Stomach smooth muscle (tissue), 2 donors: Measurements from ENCODE around the gene NUP214.
"Not testable (repeated sequence)": the region's sequence is repeated elsewhere in the genome, so short reads cannot be mapped to it uniquely, and the experiment has no call there.

Experiments
- H3K27ac ChIP-seq: one replicate; pipeline ENCODE4 v1.7.0; 2013; ENCODE audit warnings: mild to moderate bottlenecking, low read length, inconsistent platforms
- H3K27me3 ChIP-seq, 2 donors: one replicate each; pipeline ENCODE4 v1.7.0; 2013; ENCODE audit warnings: low read length in 2 of 2; ENCODE audit not compliant: insufficient read depth in 2 of 2, control insufficient read depth in 1 of 2
- H3K36me3 ChIP-seq, 2 donors: one replicate each; pipeline ENCODE4 v1.7.0; 2013; ENCODE audit warnings: low read length in 2 of 2; ENCODE audit not compliant: control insufficient read depth in 2 of 2, insufficient read depth in 2 of 2
- H3K4me1 ChIP-seq: one replicate; pipeline ENCODE4 v1.7.0; 2013; ENCODE audit warnings: low read length; ENCODE audit not compliant: control insufficient read depth, insufficient read depth
- H3K4me3 ChIP-seq, 2 donors: one replicate each; pipeline ENCODE4 v1.7.0; 2013; ENCODE audit warnings: low read length in 2 of 2
- H3K9ac ChIP-seq, 2 donors: one replicate each; pipeline ENCODE4 v1.7.0; 2013; ENCODE audit warnings: low read length in 2 of 2, mild to moderate bottlenecking in 1 of 2
- H3K9me3 ChIP-seq, 2 donors: one replicate each; pipeline ENCODE4 v1.7.0; 2013; ENCODE audit warnings: low read length in 2 of 2; ENCODE audit not compliant: control insufficient read depth in 2 of 2
- donor health status: healthy.
- donor health status: Pancreatic carcinoma.

The NUP214 gene

DNA sequence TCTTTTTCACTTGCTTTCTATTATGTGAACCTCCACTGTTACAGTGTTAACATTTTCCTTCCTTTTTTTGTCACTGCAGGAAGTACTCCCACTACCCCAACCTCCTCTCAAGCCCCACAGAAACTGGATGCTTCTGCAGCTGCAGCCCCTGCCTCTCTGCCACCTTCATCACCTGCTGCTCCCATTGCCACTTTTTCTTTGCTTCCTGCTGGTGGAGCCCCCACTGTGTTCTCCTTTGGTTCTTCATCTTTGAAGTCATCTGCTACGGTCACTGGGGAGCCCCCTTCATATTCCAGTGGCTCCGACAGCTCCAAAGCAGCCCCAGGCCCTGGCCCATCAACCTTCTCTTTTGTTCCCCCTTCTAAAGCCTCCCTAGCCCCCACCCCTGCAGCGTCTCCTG, 18.8 kb downstream of the NUP214 start:
- no peaks in the 10 kb centered on the region for H3K27me3 ChIP-seq
- no peak overlapping the region for H3K4me3 ChIP-seq
- H3K4me1 ChIP-seq, result no peaks in the 10 kb centered on the region
- peaks cover 67 to 71% of the 10 kb centered on the region in 2 donors for H3K36me3 ChIP-seq
- H3K27ac ChIP-seq, result no peak overlapping the region
- no peak overlapping the region for H3K9ac ChIP-seq
- no peaks in the 10 kb centered on the region for H3K9me3 ChIP-seq

DNA sequence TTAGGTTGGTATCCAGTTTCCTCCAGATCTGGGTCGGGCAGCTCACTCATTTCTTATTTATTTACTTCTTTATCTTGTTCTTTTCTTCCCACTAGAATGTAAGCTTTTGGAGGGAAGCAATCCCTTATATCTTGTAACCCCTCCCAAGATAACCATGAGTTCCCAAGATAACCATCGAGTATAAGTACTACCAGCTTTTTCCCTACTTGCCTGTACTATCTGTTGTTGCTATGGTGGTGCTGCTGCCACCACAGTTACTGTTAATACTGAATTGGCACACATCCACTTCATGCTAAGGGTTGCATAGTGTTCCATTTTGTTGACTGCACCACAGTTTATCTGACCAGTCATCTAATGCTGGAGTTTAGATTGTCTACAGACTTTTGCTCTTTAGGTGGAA, 19.9 kb downstream of the NUP214 start:
- Histone ChIP-seq H3K27ac (no peak overlapping the region), H3K27me3 (no peaks in the 10 kb centered on the region), H3K4me3 (no peak overlapping the region), H3K9me3 (no peaks in the 10 kb centered on the region), H3K4me1 (no peaks in the 10 kb centered on the region), H3K36me3 (peaks cover 66 to 71% of the 10 kb centered on the region in 2 donors), H3K9ac (no peak overlapping the region)

- Histone ChIP-seq H3K9ac (no peak overlapping the region), H3K9me3 (no peaks in the 10 kb centered on the region), H3K4me1 (no peaks in the 10 kb centered on the region), H3K36me3 (peaks cover 68 to 70% of the 10 kb centered on the region in 2 donors), H3K4me3 (no peak overlapping the region), H3K27ac (no peak overlapping the region), H3K27me3 (no peaks in the 10 kb centered on the region)
Observed at GRCh38 chr9:131146186-131146585, 20.8 kb downstream of the NUP214 start.

GRCh38 chr9:131148276-131148675, 22.9 kb downstream of the NUP214 start:
- no peaks in the 10 kb centered on the region for H3K27me3 ChIP-seq

DNA sequence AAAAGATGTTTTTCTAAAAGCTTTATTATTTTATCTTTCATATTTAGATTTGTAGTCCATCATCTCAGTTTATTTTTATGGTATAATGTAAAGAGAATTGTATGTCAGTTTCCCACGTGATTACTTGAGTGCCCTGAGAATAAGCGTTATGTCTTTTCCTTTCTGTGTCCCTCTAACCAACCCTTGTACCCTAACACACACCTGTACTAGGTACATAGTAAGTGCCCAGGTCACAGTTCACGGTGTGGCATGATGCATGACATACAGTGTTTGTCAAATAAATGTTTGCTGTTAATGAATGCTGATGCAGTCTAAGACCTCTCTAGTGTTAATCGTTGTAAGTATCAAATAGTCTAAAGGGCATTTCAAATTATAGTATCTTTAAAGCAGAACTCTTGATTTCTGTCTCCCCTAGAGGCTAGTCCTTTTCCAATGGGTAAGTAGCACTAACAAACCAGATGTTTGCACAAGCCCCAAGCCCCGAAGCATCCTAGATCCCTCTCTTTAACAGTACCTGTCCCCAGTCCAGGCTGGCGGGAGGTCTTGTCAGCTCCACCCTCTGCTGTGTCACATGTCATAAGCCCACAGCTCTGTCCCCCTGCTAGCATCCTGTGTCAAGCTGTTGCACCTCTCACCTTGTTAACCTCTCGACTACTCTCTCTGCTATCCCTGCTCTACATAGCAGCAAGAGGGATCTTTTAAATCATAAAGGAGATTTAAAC, 23.7 kb downstream of the NUP214 start:
- Histone ChIP-seq H3K27ac (no peak overlapping the region), H3K9me3 (no peaks in the 10 kb centered on the region), H3K4me3 (no peak overlapping the region), H3K27me3 (no peaks in the 10 kb centered on the region), H3K9ac (no peak overlapping the region), H3K4me1 (no peaks in the 10 kb centered on the region), H3K36me3 (peaks cover 67 to 72% of the 10 kb centered on the region in 2 donors)

More at GRCh38 chr9:131148276-131148675, 22.9 kb downstream of the NUP214 start:
- H3K4me1 ChIP-seq, result no peaks in the 10 kb centered on the region
- no peaks in the 10 kb centered on the region for H3K9me3 ChIP-seq
- peaks cover 66 to 70% of the 10 kb centered on the region in 2 donors for H3K36me3 ChIP-seq
- H3K27ac ChIP-seq, result no peak overlapping the region
- H3K9ac ChIP-seq, result no peak overlapping the region
- H3K4me3 ChIP-seq, result no peak overlapping the region

DNA sequence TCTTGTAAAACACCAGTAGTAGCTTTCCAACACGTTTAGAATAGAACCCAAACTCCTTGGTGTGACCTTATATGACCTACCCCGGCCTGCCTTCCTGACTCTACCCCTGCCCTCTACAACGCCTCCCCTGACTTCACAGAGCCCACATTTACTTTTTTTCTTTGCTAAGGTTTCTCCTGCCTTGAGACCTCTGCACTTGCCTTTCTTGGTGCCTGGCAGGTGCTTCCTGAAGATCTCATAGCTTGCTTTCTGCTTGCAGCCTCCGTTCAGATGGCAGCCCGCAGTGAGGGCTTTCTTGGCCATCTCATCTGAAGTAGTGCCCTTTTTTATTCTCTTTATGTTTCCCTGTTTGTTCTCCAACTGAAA, 24.3 kb downstream of the NUP214 start:
- H3K27ac ChIP-seq, result no peak overlapping the region
- H3K36me3 ChIP-seq, result peaks cover 61 to 72% of the 10 kb centered on the region in 2 donors
- no peaks in the 10 kb centered on the region for H3K27me3 ChIP-seq
- H3K4me1 ChIP-seq, result no peaks in the 10 kb centered on the region
- H3K4me3 ChIP-seq, result no peak overlapping the region
- no peak overlapping the region for H3K9ac ChIP-seq
- H3K9me3 ChIP-seq, result no peaks in the 10 kb centered on the region

DNA sequence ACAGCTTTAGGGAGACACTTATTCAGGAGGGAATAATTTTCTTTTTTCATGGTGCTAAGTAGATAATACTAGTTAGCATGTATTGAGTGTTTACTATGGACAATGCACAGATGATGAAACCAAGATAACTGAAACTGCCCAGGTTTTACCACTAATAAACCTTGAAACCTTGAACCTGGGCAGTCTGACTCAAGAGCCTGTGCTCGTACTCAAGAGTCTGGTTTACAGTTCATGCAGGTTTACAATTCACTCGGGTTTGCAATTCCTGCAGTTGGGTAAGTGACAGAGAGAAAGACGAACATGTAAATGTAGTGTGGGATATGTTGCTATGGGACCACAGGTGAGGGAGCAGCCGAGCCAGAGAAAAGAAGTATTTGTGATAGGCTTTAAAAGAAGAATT, 28.2 kb downstream of the NUP214 start:
- Histone ChIP-seq H3K27me3 (no peaks in the 10 kb centered on the region), H3K4me3 (no peak overlapping the region), H3K4me1 (no peaks in the 10 kb centered on the region), H3K9me3 (no peaks in the 10 kb centered on the region), H3K36me3 (peaks cover 37 to 46% of the 10 kb centered on the region in 2 donors), H3K9ac (no peak overlapping the region), H3K27ac (no peak overlapping the region)

DNA sequence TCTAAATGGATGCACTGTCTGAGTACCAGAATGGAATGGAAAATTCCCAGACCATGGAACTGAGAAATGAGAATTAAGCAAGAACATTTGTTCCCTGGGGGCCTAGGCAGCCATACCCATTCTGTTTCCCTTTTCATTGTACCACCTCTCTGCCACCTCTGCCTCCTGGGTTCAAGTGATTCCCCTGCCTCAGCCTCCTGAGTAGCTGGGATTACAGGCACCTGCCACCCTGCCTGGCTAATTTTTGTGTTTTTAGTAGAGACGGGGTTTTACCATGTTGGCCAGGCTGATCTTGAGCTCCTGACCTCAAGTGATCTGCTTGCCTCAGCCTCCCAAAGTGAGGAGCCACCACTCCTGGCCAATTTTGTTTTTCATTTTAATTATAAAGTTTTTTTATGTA, 33.3 kb downstream of the NUP214 start:
- not testable (repeated sequence) for H3K27ac ChIP-seq, H3K9ac ChIP-seq, H3K4me3 ChIP-seq, H3K9me3 ChIP-seq, H3K4me1 ChIP-seq, H3K27me3 ChIP-seq
- H3K36me3 ChIP-seq, result peaks cover 27 to 34% of the 10 kb centered on the region in 2 donors

- peaks cover 31 to 33% of the 10 kb centered on the region in 2 donors for H3K36me3 ChIP-seq
- H3K9me3 ChIP-seq, result no peaks in the 10 kb centered on the region
- H3K4me3 ChIP-seq, result no peak overlapping the region
Observed at GRCh38 chr9:131160416-131161112, 35.2 kb downstream of the NUP214 start.

GRCh38 chr9:131161585-131161984, 36.2 kb downstream of the NUP214 start:
- Histone ChIP-seq H3K27me3 (no peaks in the 10 kb centered on the region), H3K4me1 (no peaks in the 10 kb centered on the region), H3K4me3 (no peak overlapping the region), H3K36me3 (peaks cover 31 to 33% of the 10 kb centered on the region in 2 donors), H3K27ac (no peak overlapping the region), H3K9me3 (no peaks in the 10 kb centered on the region), H3K9ac (no peak overlapping the region)

More at GRCh38 chr9:131160416-131161112, 35.2 kb downstream of the NUP214 start:
- H3K27ac ChIP-seq, result no peak overlapping the region
- no peaks in the 10 kb centered on the region for H3K27me3 ChIP-seq
- no peaks in the 10 kb centered on the region for H3K4me1 ChIP-seq
- H3K9ac ChIP-seq, result no peak overlapping the region

DNA sequence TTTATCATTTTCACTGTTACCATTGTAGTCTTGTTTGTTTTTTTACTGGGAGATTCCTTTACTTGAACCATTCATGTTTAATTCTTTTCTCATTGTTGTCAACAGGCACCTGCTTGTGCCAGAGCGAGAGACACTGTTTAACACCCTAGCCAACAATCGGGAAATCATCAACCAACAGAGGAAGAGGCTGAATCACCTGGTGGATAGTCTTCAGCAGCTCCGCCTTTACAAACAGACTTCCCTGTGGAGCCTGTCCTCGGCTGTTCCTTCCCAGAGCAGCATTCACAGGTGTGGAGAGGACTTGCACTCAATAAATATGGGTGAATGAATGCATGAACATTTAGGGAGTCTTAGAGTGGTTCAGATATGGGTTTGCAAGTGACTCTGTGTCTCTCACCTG, 37.5 kb downstream of the NUP214 start:
- H3K27ac ChIP-seq, result no peak overlapping the region
- no peaks in the 10 kb centered on the region for H3K27me3 ChIP-seq
- H3K4me1 ChIP-seq, result no peaks in the 10 kb centered on the region
- no peak overlapping the region for H3K4me3 ChIP-seq
- H3K36me3 ChIP-seq, result peaks cover 30 to 31% of the 10 kb centered on the region in 2 donors
- no peak overlapping the region for H3K9ac ChIP-seq
- H3K9me3 ChIP-seq, result no peaks in the 10 kb centered on the region
